GM13977 (cell line): Measurements from ENCODE around the gene MBD2.
A peak's percentile ranks its signal among the peaks of the same experiment; 100 is the strongest.
"Not testable (repeated sequence)": the region's sequence is repeated elsewhere in the genome, so short reads cannot be mapped to it uniquely, and the experiment has no call there.

Source experiments
- DNase-seq: peaks from one replicate; pipeline ENCODE4 v3.0.0; 2012; ENCODE audit warnings: low spot score
- CTCF ChIP-seq: IDR thresholded peaks from 2 replicates; pipeline ENCODE4 v1.5.1; 2012; ENCODE audit warnings: mild to moderate bottlenecking, control low read depth; ENCODE audit not compliant: insufficient read depth; ENCODE audit errors: extremely low read depth, missing control alignments
- in situ Hi-C: fragments of 300-500 bp; cut with MboI; formaldehyde crosslinking; loops from one replicate; pipeline ENCODE4 v1.12.0; 2022; ENCODE audit warnings: low sequenced_read_pairs, low pct_unique_long_range_greater_than_20kb, mixed read lengths, inconsistent platforms; ENCODE audit not compliant: unreplicated experiment

Gene MBD2

GRCh38 chr18:54260396-54261072 lies 36.1 kb upstream of the MBD2 start:
- in situ Hi-C loops: loop anchor here (25.0 kb wide), 1 partner anchor 1052 kb away; no protein-coding TSS in a partner anchor
- TF ChIP-seq CTCF: no peak

GRCh38 chr18:54257818-54258217 lies 33.3 kb upstream of the MBD2 start:
- not testable (repeated sequence) for DNase-seq
- in situ Hi-C loops: loop anchor here (25.0 kb wide), 1 partner anchor 1054 kb away; no protein-coding TSS in a partner anchor

More at GRCh38 chr18:54260396-54261072, 36.1 kb upstream of the MBD2 start:
- DNase-seq: no peak

- TF ChIP-seq CTCF: no peak
- DNase-seq: no peak
- in situ Hi-C loops: loop anchor here (25.0 kb wide), 1 partner anchor 1055 kb away; no protein-coding TSS in a partner anchor
These were observed 32.5 kb upstream of the MBD2 start for GRCh38 chr18:54257015-54257414.

- in situ Hi-C loops: loop anchor here (25.0 kb wide), 1 partner anchor 1057 kb away; no protein-coding TSS in a partner anchor
- DNase-seq: no peak
- TF ChIP-seq CTCF: no peak
These were observed 30.7 kb upstream of the MBD2 start for GRCh38 chr18:54255141-54255540.

- in situ Hi-C loops: loop anchor here (25.0 kb wide), 1 partner anchor 1058 kb away; no protein-coding TSS in a partner anchor
- DNase-seq: no peak
- TF ChIP-seq CTCF: no peak
These were observed 29.8 kb upstream of the MBD2 start for GRCh38 chr18:54254265-54254758.

GRCh38 chr18:54251606-54252390 lies 27.3 kb upstream of the MBD2 start:
- TF ChIP-seq CTCF: no peak

GRCh38 chr18:54250846-54251261 lies 26.4 kb upstream of the MBD2 start:
- no peak for TF ChIP-seq CTCF

More at GRCh38 chr18:54251606-54252390, 27.3 kb upstream of the MBD2 start:
- DNase-seq: no peak
- in situ Hi-C loops: loop anchor here (25.0 kb wide), 1 partner anchor 1061 kb away; no protein-coding TSS in a partner anchor

More at GRCh38 chr18:54250846-54251261, 26.4 kb upstream of the MBD2 start:
- DNase-seq: peak; percentile 23
- in situ Hi-C loops: loop anchor here (25.0 kb wide), 1 partner anchor 1061 kb away; no protein-coding TSS in a partner anchor
